Subcutaneous abdominal adipose tissue (tissue), 5 donors: ENCODE results near the gene ARHGAP19.
"Not testable (repeated sequence)": the region's sequence is repeated elsewhere in the genome, so short reads cannot be mapped to it uniquely, and the experiment has no call there.

Experiments
- H3K27ac ChIP-seq: one replicate; pipeline ENCODE4 v1.7.0; 2013; ENCODE audit warnings: low read depth, mild to moderate bottlenecking, inconsistent platforms, low read length, moderate library complexity
- H3K27me3 ChIP-seq, 5 donors: one replicate each; pipeline ENCODE4 v1.7.0; 2013; ENCODE audit warnings: low read length in 5 of 5, inconsistent platforms in 1 of 5; ENCODE audit not compliant: control insufficient read depth in 5 of 5, insufficient read depth in 4 of 5
- H3K36me3 ChIP-seq, 5 donors: one replicate each; pipeline ENCODE4 v1.7.0; 2013; ENCODE audit warnings: low read length in 5 of 5; ENCODE audit not compliant: control insufficient read depth in 5 of 5, insufficient read depth in 5 of 5
- H3K4me1 ChIP-seq, 5 donors: one replicate each; pipeline ENCODE4 v1.7.0; 2013; ENCODE audit warnings: low read length in 5 of 5, mild to moderate bottlenecking in 3 of 5, moderate library complexity in 1 of 5; ENCODE audit not compliant: control insufficient read depth in 5 of 5, insufficient read depth in 5 of 5
- H3K4me3 ChIP-seq, 5 donors: one replicate each; pipeline ENCODE4 v1.7.0; 2013; ENCODE audit warnings: low read length in 5 of 5, low read depth in 1 of 5
- H3K9ac ChIP-seq, 5 donors: one replicate each; pipeline ENCODE4 v1.7.0; 2013; ENCODE audit warnings: low read length in 5 of 5, mild to moderate bottlenecking in 4 of 5, moderate library complexity in 3 of 5
- H3K9me3 ChIP-seq, 5 donors: one replicate each; pipeline ENCODE4 v1.7.0; 2013; ENCODE audit warnings: low read length in 5 of 5; ENCODE audit not compliant: control insufficient read depth in 5 of 5
- donor health status: healthy.
- donor health status: healthy.
- donor health status: healthy.
- donor health status: healthy.
- donor health status: healthy.

Gene ARHGAP19

GRCh38 chr10:97290076-97290475 is 2.4 kb downstream of the ARHGAP19 start:
- H3K9ac ChIP-seq, H3K9me3 ChIP-seq, H3K36me3 ChIP-seq, H3K4me3 ChIP-seq, H3K27me3 ChIP-seq, H3K27ac ChIP-seq: not testable (repeated sequence)
- peaks cover 0 to 13% (median 8%) of the 10 kb centered on the region in 5 donors for H3K4me1 ChIP-seq

GRCh38 chr10:97280783-97281182 is 11.7 kb downstream of the ARHGAP19 start:
- Histone ChIP-seq H3K27ac (no peak overlapping the region), H3K36me3 (no peaks in the 10 kb centered on the region), H3K4me3 (no peak overlapping the region), H3K4me1 (peaks cover 0 to 20% (median 18%) of the 10 kb centered on the region in 5 donors), H3K9ac (no peak overlapping the region), H3K27me3 (no peaks in the 10 kb centered on the region), H3K9me3 (no peaks in the 10 kb centered on the region)

- Histone ChIP-seq H3K4me1 (peaks cover 0 to 22% (median 19%) of the 10 kb centered on the region in 5 donors), H3K9ac (no peak overlapping the region), H3K36me3 (no peaks in the 10 kb centered on the region), H3K9me3 (no peaks in the 10 kb centered on the region), H3K27ac (peak overlapping the region; percentile 33), H3K27me3 (no peaks in the 10 kb centered on the region), H3K4me3 (no peak overlapping the region)
Observed at GRCh38 chr10:97279121-97279815, 13.2 kb downstream of the ARHGAP19 start.

GRCh38 chr10:97278491-97278989 is 13.9 kb downstream of the ARHGAP19 start:
- H3K27ac ChIP-seq = peak overlapping the region; percentile 33
- no peak overlapping the region for H3K4me3 ChIP-seq
- no peaks in the 10 kb centered on the region for H3K9me3 ChIP-seq
- no peak overlapping the region for H3K9ac ChIP-seq
- H3K4me1 ChIP-seq = peaks cover 0 to 22% (median 19%) of the 10 kb centered on the region in 5 donors
- H3K36me3 ChIP-seq = no peaks in the 10 kb centered on the region
- H3K27me3 ChIP-seq = no peaks in the 10 kb centered on the region

- no peaks in the 10 kb centered on the region for H3K9me3 ChIP-seq
- H3K36me3 ChIP-seq = no peaks in the 10 kb centered on the region
- H3K4me1 ChIP-seq = peaks cover 0 to 22% (median 19%) of the 10 kb centered on the region in 5 donors
- no peaks in the 10 kb centered on the region for H3K27me3 ChIP-seq
- H3K9ac ChIP-seq = no peak overlapping the region
- H3K27ac ChIP-seq = no peak overlapping the region
- no peak overlapping the region for H3K4me3 ChIP-seq
Observed at GRCh38 chr10:97277551-97277950, 14.9 kb downstream of the ARHGAP19 start.

- no peak overlapping the region for H3K9ac ChIP-seq
- H3K4me1 ChIP-seq = peaks cover 0 to 22% (median 19%) of the 10 kb centered on the region in 5 donors
- no peak overlapping the region for H3K4me3 ChIP-seq
- H3K27ac ChIP-seq = no peak overlapping the region
- H3K36me3 ChIP-seq = no peaks in the 10 kb centered on the region
- H3K27me3 ChIP-seq = no peaks in the 10 kb centered on the region
- peaks cover 0 to 2% (median 0%) of the 10 kb centered on the region in 5 donors for H3K9me3 ChIP-seq
Observed at GRCh38 chr10:97274828-97275227, 17.6 kb downstream of the ARHGAP19 start.

- Histone ChIP-seq H3K36me3 (no peaks in the 10 kb centered on the region), H3K9ac (no peak overlapping the region), H3K27ac (no peak overlapping the region), H3K4me3 (no peak overlapping the region), H3K9me3 (peaks cover 0 to 2% (median 0%) of the 10 kb centered on the region in 5 donors), H3K4me1 (peaks cover 0 to 13% (median 11%) of the 10 kb centered on the region in 5 donors), H3K27me3 (no peaks in the 10 kb centered on the region)
Observed at GRCh38 chr10:97273700-97274099, 18.7 kb downstream of the ARHGAP19 start.

- Histone ChIP-seq H3K27ac (no peak overlapping the region), H3K4me3 (no peak overlapping the region), H3K9ac (no peak overlapping the region)
Observed at GRCh38 chr10:97270523-97271154, 21.8 kb downstream of the ARHGAP19 start.

GRCh38 chr10:97267671-97268070 is 24.8 kb downstream of the ARHGAP19 start:
- no peak overlapping the region for H3K27ac ChIP-seq
- no peak overlapping the region for H3K4me3 ChIP-seq
- H3K27me3 ChIP-seq = no peaks in the 10 kb centered on the region

More at GRCh38 chr10:97270523-97271154, 21.8 kb downstream of the ARHGAP19 start:
- Histone ChIP-seq H3K4me1 (peaks cover 0 to 3% (median 0%) of the 10 kb centered on the region in 5 donors), H3K9me3 (peaks cover 0 to 2% (median 0%) of the 10 kb centered on the region in 5 donors), H3K27me3 (no peaks in the 10 kb centered on the region), H3K36me3 (no peaks in the 10 kb centered on the region)

GRCh38 chr10:97265095-97265494 is 27.3 kb downstream of the ARHGAP19 start:
- not testable (repeated sequence) for H3K4me1 ChIP-seq, H3K4me3 ChIP-seq, H3K9me3 ChIP-seq, H3K27ac ChIP-seq, H3K27me3 ChIP-seq, H3K9ac ChIP-seq
- H3K36me3 ChIP-seq = peaks cover 0 to 11% (median 0%) of the 10 kb centered on the region in 5 donors

More at GRCh38 chr10:97267671-97268070, 24.8 kb downstream of the ARHGAP19 start:
- Histone ChIP-seq H3K4me1 (no peaks in the 10 kb centered on the region), H3K36me3 (peaks cover 0 to 11% (median 0%) of the 10 kb centered on the region in 5 donors), H3K9me3 (peaks cover 0 to 2% (median 0%) of the 10 kb centered on the region in 5 donors), H3K9ac (no peak overlapping the region)
